WERI-Rb-1 (cell line): ENCODE data around the gene CERS1.

Experiments
- DNase-seq: peaks from one replicate; pipeline ENCODE4 v3.0.0-alpha.2; 2020
- H3K27ac ChIP-seq: fragments of 250-450 bp; sonication (Bioruptor Pico); 2 replicates; pipeline ENCODE4 v1.5.1; 2020; ENCODE audit warnings: mild to moderate bottlenecking, moderate library complexity
- H3K27me3 ChIP-seq: fragments of 250-450 bp; sonication (Bioruptor Pico); 2 replicates; pipeline ENCODE4 v1.5.1; 2021; ENCODE audit warnings: mild to moderate bottlenecking, low read depth, moderate library complexity; ENCODE audit not compliant: insufficient read depth, severe bottlenecking
- H3K36me3 ChIP-seq: fragments of 250-450 bp; sonication (Bioruptor Pico); 2 replicates; pipeline ENCODE4 v1.5.1; 2020; ENCODE audit warnings: mild to moderate bottlenecking, moderate library complexity
- H3K4me3 ChIP-seq: 2 replicates; pipeline ENCODE4 v1.5.1; 2011; ENCODE audit warnings: low read depth, mild to moderate bottlenecking, control low read depth, low read length
- H3K9me3 ChIP-seq: fragments of 250-450 bp; sonication (Bioruptor Pico); 2 replicates; pipeline ENCODE4 v1.5.1; 2021; ENCODE audit warnings: mild to moderate bottlenecking, moderate library complexity; ENCODE audit not compliant: severe bottlenecking
- CTCF ChIP-seq: IDR thresholded peaks from 2 replicates; pipeline ENCODE4 v1.5.1; 2011; ENCODE audit warnings: low read depth, mild to moderate bottlenecking, control low read depth, inconsistent platforms, low read length

CERS1 gene

GRCh38 chr19:18853755-18854427, 42.1 kb downstream of the CERS1 start:
- Histone ChIP-seq H3K27ac (no peak overlapping the region), H3K27me3 (no peaks in the 10 kb centered on the region), H3K4me3 (no peak overlapping the region), H3K36me3 (peaks cover 97% of the 10 kb centered on the region), H3K9me3 (no peaks in the 10 kb centered on the region)
- DNase-seq = no peak
- TF ChIP-seq CTCF = peak; percentile 22; the same call in 1 of the 2 replicates

GRCh38 chr19:18852648-18853047, 43.3 kb downstream of the CERS1 start:
- no peak for TF ChIP-seq CTCF
- H3K36me3 ChIP-seq = peaks cover 97% of the 10 kb centered on the region
- H3K27ac ChIP-seq = no peak overlapping the region
- no peak overlapping the region for H3K4me3 ChIP-seq
- H3K27me3 ChIP-seq = no peaks in the 10 kb centered on the region
- no peak for DNase-seq
- H3K9me3 ChIP-seq = no peaks in the 10 kb centered on the region

DNA sequence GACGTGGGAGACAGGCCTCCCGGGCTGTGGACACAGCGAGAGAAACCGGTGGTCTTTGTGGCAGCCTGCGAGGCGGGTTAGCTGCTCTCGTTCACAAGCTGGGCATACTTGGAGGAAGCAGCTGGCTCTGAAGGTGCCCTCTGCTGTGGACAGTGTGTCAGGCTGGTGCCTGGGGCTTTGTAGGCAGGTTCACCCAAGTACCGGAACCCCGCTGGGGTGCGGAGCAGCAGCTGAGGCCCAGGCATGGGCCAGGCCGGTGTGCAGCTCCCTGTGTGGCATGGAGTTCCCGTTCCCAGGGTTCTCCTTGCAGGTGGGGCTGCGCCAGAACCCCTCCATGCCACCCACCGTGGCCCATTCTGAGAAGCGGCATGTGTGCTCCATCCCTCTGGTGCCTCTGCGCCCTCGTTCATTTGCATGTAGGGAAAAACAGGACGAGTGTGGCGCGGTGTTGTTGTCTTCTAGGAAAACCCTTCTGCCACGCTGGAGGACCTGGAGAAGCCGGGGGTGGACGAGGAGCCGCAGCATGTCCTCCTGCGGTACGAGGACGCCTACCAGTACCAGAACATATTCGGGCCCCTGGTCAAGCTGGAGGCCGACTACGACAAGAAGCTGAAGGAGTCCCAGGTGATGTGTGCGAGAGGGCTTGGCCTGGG, 44.2 kb downstream of the CERS1 start:
- no peak overlapping the region for H3K27ac ChIP-seq
- no peaks in the 10 kb centered on the region for H3K9me3 ChIP-seq
- DNase-seq = no peak
- H3K4me3 ChIP-seq = no peak overlapping the region
- TF ChIP-seq CTCF = no peak
- H3K27me3 ChIP-seq = no peaks in the 10 kb centered on the region
- H3K36me3 ChIP-seq = peaks cover 92% of the 10 kb centered on the region

DNA sequence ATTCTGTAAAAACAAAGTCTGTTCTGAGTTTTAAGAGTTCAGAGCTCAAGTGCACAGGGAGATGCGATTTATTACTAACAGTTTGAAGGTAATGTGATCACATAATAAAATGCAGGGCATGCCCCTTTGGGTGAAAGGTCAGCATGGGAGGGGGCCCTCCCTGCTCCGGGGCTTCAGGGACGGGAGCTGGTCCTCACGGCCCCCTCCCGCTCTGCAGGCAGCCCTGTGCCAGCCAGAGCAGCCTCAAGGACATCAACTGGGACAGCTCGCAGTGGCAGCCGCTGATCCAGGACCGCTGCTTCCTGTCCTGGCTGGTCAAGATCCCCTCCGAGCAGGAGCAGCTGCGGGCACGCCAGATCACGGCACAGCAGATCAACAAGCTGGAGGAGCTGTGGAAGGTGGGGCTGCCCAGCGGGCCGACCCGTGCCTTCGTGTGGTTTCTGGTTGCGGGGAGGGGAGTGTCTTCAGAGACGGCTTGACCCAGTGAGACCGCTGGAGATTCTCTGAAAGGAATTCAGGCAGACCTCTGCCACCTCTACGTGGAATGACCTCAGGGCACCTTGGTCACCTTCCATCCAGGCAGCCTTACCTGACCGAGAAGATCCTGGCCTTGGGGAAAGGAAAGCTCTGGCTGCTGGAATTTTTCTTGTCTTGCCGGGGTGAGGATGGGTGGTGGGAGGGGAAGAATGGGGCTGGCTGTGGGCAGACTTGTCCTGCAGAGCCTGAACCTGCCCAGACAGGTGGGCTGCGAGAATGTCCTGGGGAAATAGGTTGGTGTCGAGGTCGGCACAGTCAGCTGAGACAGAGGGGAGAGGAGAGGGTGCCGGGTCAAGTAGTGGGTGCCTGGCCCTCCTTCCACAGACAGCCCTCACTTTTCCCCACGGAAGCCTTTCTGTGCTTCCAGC, 45.2 kb downstream of the CERS1 start:
- no peak for TF ChIP-seq CTCF
- Histone ChIP-seq H3K4me3 (no peak overlapping the region), H3K27ac (no peak overlapping the region), H3K36me3 (peaks cover 86% of the 10 kb centered on the region), H3K9me3 (no peaks in the 10 kb centered on the region), H3K27me3 (no peaks in the 10 kb centered on the region)
- no peak for DNase-seq

DNA sequence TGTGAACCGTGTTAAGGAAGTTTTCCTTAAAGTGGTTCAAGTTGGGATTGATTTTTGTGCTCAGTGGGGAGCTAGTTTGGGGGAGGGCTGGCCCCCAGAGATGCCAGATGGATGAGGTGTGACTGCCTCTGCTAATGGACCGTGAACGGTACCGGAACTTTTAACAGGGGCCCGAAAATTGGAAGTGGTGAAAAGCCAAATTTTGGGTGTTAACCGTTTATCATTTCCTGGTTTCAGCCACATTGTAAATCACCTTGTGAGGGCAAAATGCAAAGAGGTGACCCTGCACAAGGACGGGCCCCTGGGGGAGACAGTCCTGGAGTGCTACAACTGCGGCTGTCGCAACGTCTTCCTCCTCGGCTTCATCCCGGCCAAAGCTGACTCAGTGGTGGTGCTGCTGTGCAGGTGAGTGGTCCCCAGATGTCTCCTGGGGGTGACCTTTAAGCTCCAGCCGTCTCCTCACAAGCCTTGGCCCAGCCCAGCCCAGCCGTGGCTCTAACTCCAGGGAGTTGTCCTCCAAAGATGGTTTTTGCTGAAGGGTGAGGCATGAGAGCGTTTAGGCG, 46.0 kb downstream of the CERS1 start:
- Histone ChIP-seq H3K4me3 (no peak overlapping the region), H3K27ac (no peak overlapping the region), H3K27me3 (no peaks in the 10 kb centered on the region), H3K36me3 (peaks cover 78% of the 10 kb centered on the region), H3K9me3 (no peaks in the 10 kb centered on the region)
- DNase-seq = no peak
- no peak for TF ChIP-seq CTCF
